PC-3 (cell line): ENCODE data around the gene HDLBP. TPM values are rescaled to one million over a fixed set of nuclear protein-coding genes. Genes with fewer than 3 reads are reported as not detected.

Source experiments
- ATAC-seq: fragments of 200-7000 bp; cut with Tn5 transposase; 2 replicates; pipeline ENCODE4 v1.9.1; 2020; ENCODE audit warnings: mild to moderate bottlenecking, moderate library complexity
- BruUV-seq: library from RNA; stranded (reverse); fragments of 400-500 nt; replicated peaks from 2 replicates; lab custom pipeline; 2021; lab: Mats Ljungman, UMichigan
- CTCF ChIA-PET: fragments of 300-600 bp; sonication (Branson Sonifier 250); formaldehyde crosslinking; loops from one replicate; lab custom pipeline; 2022; ENCODE audit warnings: antibody characterized with exemption; lab: Charles Lee
- POLR2A ChIA-PET: fragments of 300-600 bp; sonication (Branson Sonifier 250); formaldehyde crosslinking; loops from one replicate; lab custom pipeline; 2022; ENCODE audit warnings: antibody characterized with exemption; ENCODE audit not compliant: unreplicated experiment; lab: Charles Lee
- DNase-seq: peaks from one replicate; pipeline ENCODE4 v3.0.0-alpha.2; 2015
- H2AFZ ChIP-seq: fragments of 300-600 bp; sonication (generic); 2 replicates; pipeline ENCODE4 v1.6.0; 2016; ENCODE audit warnings: antibody characterized with exemption, low read length
- H3F3A ChIP-seq: fragments of 300-600 bp; sonication (generic); one replicate; pipeline ENCODE4 v1.6.0; 2017; ENCODE audit warnings: antibody characterized with exemption, low read length, control low read depth, mild to moderate bottlenecking; ENCODE audit not compliant: unreplicated experiment
- H3K27ac ChIP-seq: fragments of 300-600 bp; sonication (generic); 2 replicates; pipeline ENCODE4 v1.5.1; 2016; ENCODE audit warnings: mild to moderate bottlenecking, low read length
- H3K27me3 ChIP-seq: fragments of 300-600 bp; sonication (generic); 2 replicates; pipeline ENCODE4 v1.6.1; 2016; ENCODE audit warnings: low read length, mixed read lengths
- H3K36me3 ChIP-seq: fragments of 300-600 bp; sonication (generic); 2 replicates; pipeline ENCODE4 v1.6.1; 2016; ENCODE audit warnings: low read depth, mixed run types, low read length, mixed read lengths
- H3K4me1 ChIP-seq: fragments of 300-600 bp; sonication (generic); 2 replicates; pipeline ENCODE4 v1.5.1; 2016; ENCODE audit warnings: low read length; ENCODE audit not compliant: insufficient read depth
- H3K4me2 ChIP-seq: fragments of 300-600 bp; sonication (generic); 2 replicates; pipeline ENCODE4 v1.6.0; 2016; ENCODE audit warnings: low read length
- H3K4me3 ChIP-seq: fragments of 300-600 bp; sonication (generic); 2 replicates; pipeline ENCODE4 v1.5.1; 2016; ENCODE audit warnings: mild to moderate bottlenecking, low read length, mixed read lengths
- H3K79me2 ChIP-seq: fragments of 300-600 bp; sonication (generic); 2 replicates; pipeline ENCODE4 v1.6.1; 2017; ENCODE audit warnings: low read length, mixed read lengths
- H3K9ac ChIP-seq: fragments of 300-600 bp; sonication (generic); 2 replicates; pipeline ENCODE4 v1.6.0; 2016; ENCODE audit warnings: mild to moderate bottlenecking, low read length
- H3K9me2 ChIP-seq: fragments of 300-600 bp; sonication (generic); replicated peaks from 2 replicates; pipeline ENCODE4 v1.6.1; 2016; ENCODE audit warnings: mixed run types, low read length, mixed read lengths
- H3K9me3 ChIP-seq: fragments of 300-600 bp; sonication (generic); 2 replicates; pipeline ENCODE4 v1.6.1; 2016; ENCODE audit warnings: low read length, mixed read lengths
- H4K20me1 ChIP-seq: fragments of 300-600 bp; sonication (generic); 2 replicates; pipeline ENCODE4 v1.6.1; 2016; ENCODE audit warnings: low read length, mixed read lengths
- CTCF ChIP-seq: fragments of 300-600 bp; sonication (generic); conservative IDR thresholded peaks from 2 replicates; pipeline ENCODE4 v1.5.1; 2017; ENCODE audit warnings: antibody characterized with exemption, low read depth, mild to moderate bottlenecking, low read length
- EZH2 ChIP-seq: fragments of 300-600 bp; sonication (generic); IDR thresholded peaks from one replicate; pipeline ENCODE4 v1.6.1; 2017; ENCODE audit warnings: antibody characterized with exemption, mild to moderate bottlenecking, low read length; ENCODE audit not compliant: unreplicated experiment
- EZH2phosphoT487 ChIP-seq: fragments of 300-600 bp; sonication (generic); IDR thresholded peaks from 2 replicates; pipeline ENCODE4 v1.6.1; 2018; ENCODE audit warnings: mild to moderate bottlenecking, antibody characterized with exemption, low read length, borderline replicate concordance
- intact Hi-C: fragments of 100-400 bp; cut with micrococcal nuclease; formaldehyde crosslinking; loops from 2 replicates; pipeline ENCODE4 v1.9.0; 2023
- total RNA-seq: library from RNA; depleted of rRNA; stranded (reverse); fragments of >200 nt; gene quantifications from 2 replicates; pipeline ENCODE4 v1.2.3, GENCODE V29; 2014

Gene HDLBP
- total RNA-seq, 1 experiment from 2014 or later: 410 TPM

DNA sequence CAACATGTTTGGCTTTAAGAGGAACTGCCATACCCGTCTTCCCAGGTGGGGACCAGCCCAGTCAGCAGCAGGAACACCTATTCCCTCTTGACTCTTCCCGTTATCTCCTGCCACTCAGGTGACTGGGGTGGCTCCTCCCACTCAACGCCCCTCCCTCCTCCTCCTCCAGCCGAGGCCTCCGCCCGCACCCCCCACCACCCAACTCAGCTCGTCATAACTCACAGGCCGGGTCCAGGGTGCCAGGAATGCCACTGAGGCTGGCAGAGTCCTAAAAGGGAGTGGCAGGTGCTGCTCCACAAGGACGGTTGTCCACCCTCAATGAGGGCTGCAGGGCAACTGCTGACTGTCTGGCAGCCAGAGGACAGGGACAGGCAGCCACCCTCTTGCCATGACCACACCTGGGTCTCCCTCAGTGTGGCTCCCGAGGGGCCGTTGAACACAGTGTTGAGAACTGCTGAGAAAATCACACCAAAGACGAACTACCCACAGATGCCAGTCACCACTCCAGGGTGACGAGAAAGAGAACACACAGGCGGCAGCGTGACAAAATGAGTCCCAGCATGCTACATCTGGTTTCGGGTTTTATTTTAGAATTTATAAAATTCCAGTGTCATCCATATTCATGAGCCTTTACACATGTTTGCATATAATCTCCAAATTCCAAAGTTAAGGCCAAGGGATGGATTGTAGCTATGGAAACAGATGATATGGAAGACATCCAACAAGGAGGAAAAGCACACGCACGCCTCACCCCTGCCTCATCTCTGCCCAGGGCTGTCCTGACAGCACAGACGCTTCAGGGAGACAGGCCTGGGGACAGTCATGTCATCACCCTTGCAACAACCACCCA, 88.5 kb downstream of the HDLBP start:
- Histone ChIP-seq H3K36me3 (peaks cover 31% of the 10 kb centered on the region; the same call in 1 of the 2 replicates), H3K4me3 (no peak overlapping the region), H3K9me3 (no peaks in the 10 kb centered on the region), H2AFZ (no peak overlapping the region), H3K4me1 (peaks cover 14% of the 10 kb centered on the region), H3K27me3 (no peaks in the 10 kb centered on the region), H3K27ac (no peak overlapping the region), H3K79me2 (no peaks in the 10 kb centered on the region), H3K4me2 (no peak overlapping the region), H3K9ac (no peak overlapping the region), H3K9me2 (no peaks in the 10 kb centered on the region), H4K20me1 (no peaks in the 10 kb centered on the region), H3F3A (no peaks in the 10 kb centered on the region)
- BruUV-seq: no TSS peak
- ATAC-seq (no peak), DNase-seq (no peak)
- intact Hi-C loops: loop anchor here (10.0 kb wide), 1 partner anchor 312 kb away; no protein-coding TSS in a partner anchor
- ChIA-PET CTCF (no interaction called here), POLR2A (no interaction called here)
- no peak for TF ChIP-seq EZH2phosphoT487
- TF ChIP-seq EZH2: no peak
- no peak for TF ChIP-seq CTCF

- H3K4me3 ChIP-seq: no peak overlapping the region
Measured at GRCh38 chr2:241225983-241226382, 89.5 kb downstream of the HDLBP start.

More at GRCh38 chr2:241225983-241226382, 89.5 kb downstream of the HDLBP start:
- Histone ChIP-seq H2AFZ (no peak overlapping the region), H3K9ac (no peak overlapping the region), H3K4me1 (peaks cover 14% of the 10 kb centered on the region), H3K36me3 (peaks cover 26% of the 10 kb centered on the region; the same call in 1 of the 2 replicates), H3K9me3 (no peaks in the 10 kb centered on the region), H3K79me2 (no peaks in the 10 kb centered on the region), H3K27me3 (no peaks in the 10 kb centered on the region), H3K9me2 (no peaks in the 10 kb centered on the region), H3K27ac (no peak overlapping the region), H3F3A (no peaks in the 10 kb centered on the region), H4K20me1 (no peaks in the 10 kb centered on the region), H3K4me2 (no peak overlapping the region)
- TF ChIP-seq EZH2phosphoT487 (no peak), EZH2 (no peak), CTCF (no peak)
- DNase-seq: no peak
- no TSS peak for BruUV-seq
- intact Hi-C loops: loop anchor here (10.0 kb wide), 1 partner anchor 311 kb away; no protein-coding TSS in a partner anchor
- POLR2A ChIA-PET: no interaction called here
- no peak for ATAC-seq
- CTCF ChIA-PET: no interaction called here
